Uterus (tissue), 4 donors: ENCODE results near the gene THEM4. TPM values are rescaled to one million over a fixed set of nuclear protein-coding genes. Genes with fewer than 3 reads are reported as not detected.

ENCODE experiments used
- DNase-seq, 2 donors: peaks; one replicate each; pipeline ENCODE4 v3.0.0-alpha.2; 2019 to 2020
- H3K27ac ChIP-seq, 2 donors: fragments of 200-600 bp; sonication (generic); 1 replicate in 1 of 2; 2 replicates in 1 of 2; pipeline ENCODE4 v1.5.1; 2016 to 2018
- H3K27me3 ChIP-seq, 2 donors: fragments of 200-600 bp; sonication (generic); one replicate each; pipeline ENCODE4 v1.5.1; 2018 to 2019; ENCODE audit warnings: control low read depth in 1 of 2
- H3K36me3 ChIP-seq, 2 donors: fragments of 200-600 bp; sonication (generic); one replicate each; pipeline ENCODE4 v1.5.1; 2019; ENCODE audit warnings: control low read depth in 1 of 2
- H3K4me1 ChIP-seq, 2 donors: fragments of 200-600 bp; sonication (generic); one replicate each; pipeline ENCODE4 v1.5.1; 2018 to 2019; ENCODE audit warnings: control low read depth in 1 of 2
- H3K4me3 ChIP-seq, 2 donors: fragments of 200-600 bp; sonication (generic); 1 replicate in 1 of 2; 2 replicates in 1 of 2; pipeline ENCODE4 v1.5.1; 2018 to 2019; ENCODE audit warnings: mild to moderate bottlenecking in 1 of 2
- H3K9me3 ChIP-seq, 2 donors: fragments of 200-600 bp; sonication (generic); one replicate each; pipeline ENCODE4 v1.5.1; 2019; ENCODE audit warnings: control low read depth in 1 of 2
- POLR2A ChIP-seq, 2 donors: fragments of 450-650 bp; IDR thresholded peaks; one replicate each; pipeline ENCODE4 v1.6.1; 2016; ENCODE audit warnings: antibody characterized with exemption in 2 of 2, mild to moderate bottlenecking in 1 of 2, moderate library complexity in 1 of 2
- intact Hi-C: fragments of 100-400 bp; cut with DNase I; formaldehyde crosslinking; loops from one replicate; pipeline ENCODE4 v1.15.1; 2023; ENCODE audit warnings: low total_unique reads
- total RNA-seq, 4 donors: library from RNA; depleted of rRNA in 3 of 4; stranded (reverse); fragments of >200 nt in 3 of 4; gene quantifications; one replicate each; pipeline versions ENCODE4 v1.1.0 to v1.2.4, GENCODE V29; 2014 to 2023
- TF ChIP-seq, protein P1 (sequence below), 4 experiments: fragments of 200-600 bp in 2 of 4; fragments of 450-650 bp in 2 of 4; sonication (generic) in 2 of 4; IDR thresholded peaks; one replicate each; pipeline ENCODE4 v1.5.1; 2016 to 2019; ENCODE audit warnings: antibody characterized with exemption in 4 of 4, mild to moderate bottlenecking in 2 of 4, moderate library complexity in 1 of 4
- donor health status: DM: yes; HTN: yes; CAD: no.

The THEM4 gene
- total RNA-seq, 4 donors from 2014 or later, result 11.5 to 56.4 (median 18.3) TPM

- no peaks in the 10 kb centered on the region for H3K36me3 ChIP-seq
- no peaks in the 10 kb centered on the region for H3K4me1 ChIP-seq
- no peak overlapping the region for H3K4me3 ChIP-seq
- no peaks in the 10 kb centered on the region for H3K27me3 ChIP-seq
- TF ChIP-seq POLR2A (IDR thresholded peaks at IDR 0.05), result no peak
- TF ChIP-seq, protein P1, sequence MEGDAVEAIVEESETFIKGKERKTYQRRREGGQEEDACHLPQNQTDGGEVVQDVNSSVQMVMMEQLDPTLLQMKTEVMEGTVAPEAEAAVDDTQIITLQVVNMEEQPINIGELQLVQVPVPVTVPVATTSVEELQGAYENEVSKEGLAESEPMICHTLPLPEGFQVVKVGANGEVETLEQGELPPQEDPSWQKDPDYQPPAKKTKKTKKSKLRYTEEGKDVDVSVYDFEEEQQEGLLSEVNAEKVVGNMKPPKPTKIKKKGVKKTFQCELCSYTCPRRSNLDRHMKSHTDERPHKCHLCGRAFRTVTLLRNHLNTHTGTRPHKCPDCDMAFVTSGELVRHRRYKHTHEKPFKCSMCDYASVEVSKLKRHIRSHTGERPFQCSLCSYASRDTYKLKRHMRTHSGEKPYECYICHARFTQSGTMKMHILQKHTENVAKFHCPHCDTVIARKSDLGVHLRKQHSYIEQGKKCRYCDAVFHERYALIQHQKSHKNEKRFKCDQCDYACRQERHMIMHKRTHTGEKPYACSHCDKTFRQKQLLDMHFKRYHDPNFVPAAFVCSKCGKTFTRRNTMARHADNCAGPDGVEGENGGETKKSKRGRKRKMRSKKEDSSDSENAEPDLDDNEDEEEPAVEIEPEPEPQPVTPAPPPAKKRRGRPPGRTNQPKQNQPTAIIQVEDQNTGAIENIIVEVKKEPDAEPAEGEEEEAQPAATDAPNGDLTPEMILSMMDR (IDR thresholded peaks at IDR 0.05), result no peak
- intact Hi-C loops, result no loop called here
- no peaks in the 10 kb centered on the region for H3K9me3 ChIP-seq
- H3K27ac ChIP-seq, result no peak overlapping the region
- DNase-seq, result no peak
Measured at GRCh38 chr1:151942882-151943281, 33.6 kb upstream of the THEM4 start.

- no peak for TF ChIP-seq POLR2A (IDR thresholded peaks at IDR 0.05)
- TF ChIP-seq, protein P1 (IDR thresholded peaks at IDR 0.05), result no peak
Measured at GRCh38 chr1:151940541-151940940, 31.2 kb upstream of the THEM4 start.

DNA sequence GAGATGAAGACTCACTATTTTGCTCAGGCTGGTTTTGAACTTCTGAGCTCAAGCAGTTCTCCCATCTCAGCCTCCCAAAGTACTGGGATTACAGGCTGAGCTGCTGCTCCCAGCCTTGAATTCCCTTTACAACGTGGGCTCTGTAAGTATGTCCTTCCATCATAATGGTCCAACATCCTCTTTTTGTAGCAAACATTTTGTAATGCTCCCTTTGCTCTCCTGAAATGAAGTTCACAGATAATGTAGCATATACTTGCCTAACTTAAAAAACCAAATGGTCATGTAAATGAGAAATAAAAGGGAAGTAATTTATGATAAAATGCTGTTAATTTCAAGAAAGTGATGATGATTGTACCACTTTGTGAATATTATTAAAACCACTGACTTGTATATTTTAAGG, 30.5 kb upstream of the THEM4 start:
- intact Hi-C loops, result loop anchor here (5.0 kb wide), 1 partner anchor 58 kb away; no protein-coding TSS in a partner anchor
- no peak for DNase-seq

More at GRCh38 chr1:151940541-151940940, 31.2 kb upstream of the THEM4 start:
- no peaks in the 10 kb centered on the region for H3K36me3 ChIP-seq
- H3K27me3 ChIP-seq, result no peaks in the 10 kb centered on the region
- H3K27ac ChIP-seq, result no peak overlapping the region
- DNase-seq, result no peak
- no peaks in the 10 kb centered on the region for H3K9me3 ChIP-seq
- no peak overlapping the region for H3K4me3 ChIP-seq
- intact Hi-C loops, result no loop called here
- H3K4me1 ChIP-seq, result no peaks in the 10 kb centered on the region

DNA sequence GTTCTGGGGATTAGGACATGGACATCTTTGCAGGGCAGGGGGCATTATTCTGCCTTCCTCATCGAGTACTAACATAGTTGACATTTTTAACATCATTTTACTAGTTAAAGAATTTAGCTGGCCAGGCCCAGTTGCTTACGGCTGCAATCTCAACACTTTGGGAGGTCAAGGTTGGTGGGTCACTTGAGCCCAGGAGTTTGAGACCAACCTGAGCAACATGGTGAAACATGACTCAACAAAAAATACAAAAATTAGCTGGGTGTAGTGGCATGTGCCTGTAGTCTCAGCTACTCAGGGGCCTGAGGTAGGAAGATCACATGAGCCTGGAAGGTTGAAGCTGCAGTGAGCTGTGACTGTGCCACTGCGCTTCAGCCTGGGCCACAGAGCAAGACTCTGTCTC, 29.8 kb upstream of the THEM4 start:
- H3K36me3 ChIP-seq, result no peaks in the 10 kb centered on the region
- intact Hi-C loops, result loop anchor here (5.0 kb wide), 1 partner anchor 58 kb away; no protein-coding TSS in a partner anchor
- no peaks in the 10 kb centered on the region for H3K4me1 ChIP-seq

More for the DNA sequence above, 30.5 kb upstream of the THEM4 start:
- H3K4me1 ChIP-seq, result no peaks in the 10 kb centered on the region
- H3K27me3 ChIP-seq, result no peaks in the 10 kb centered on the region
- H3K4me3 ChIP-seq, result no peak overlapping the region
- H3K36me3 ChIP-seq, result no peaks in the 10 kb centered on the region
- H3K9me3 ChIP-seq, result no peaks in the 10 kb centered on the region
- H3K27ac ChIP-seq, result no peak overlapping the region
- TF ChIP-seq POLR2A (IDR thresholded peaks at IDR 0.05), result no peak
- TF ChIP-seq, protein P1 (IDR thresholded peaks at IDR 0.05), result no peak

GRCh38 chr1:151936653-151937052, 27.3 kb upstream of the THEM4 start:
- H3K4me1 ChIP-seq, result no peaks in the 10 kb centered on the region
- no peak overlapping the region for H3K4me3 ChIP-seq
- intact Hi-C loops, result loop anchor here (5.0 kb wide), 1 partner anchor 61 kb away; no protein-coding TSS in a partner anchor
- no peaks in the 10 kb centered on the region for H3K36me3 ChIP-seq
- no peaks in the 10 kb centered on the region for H3K9me3 ChIP-seq
- no peak for DNase-seq
- H3K27ac ChIP-seq, result no peak overlapping the region
- TF ChIP-seq, protein P1 (IDR thresholded peaks at IDR 0.05), result no peak
- no peak for TF ChIP-seq POLR2A (IDR thresholded peaks at IDR 0.05)
- H3K27me3 ChIP-seq, result no peaks in the 10 kb centered on the region

More for the DNA sequence above, 29.8 kb upstream of the THEM4 start:
- no peak overlapping the region for H3K27ac ChIP-seq
- no peak overlapping the region for H3K4me3 ChIP-seq
- H3K27me3 ChIP-seq, result no peaks in the 10 kb centered on the region
- no peaks in the 10 kb centered on the region for H3K9me3 ChIP-seq
- no peak for DNase-seq
- TF ChIP-seq, protein P1 (IDR thresholded peaks at IDR 0.05), result no peak
- no peak for TF ChIP-seq POLR2A (IDR thresholded peaks at IDR 0.05)
